ENCODE measurements around the gene STRBP. TPM values are rescaled to one million over a fixed set of nuclear protein-coding genes. Genes with fewer than 3 reads are reported as not detected.

Gene STRBP
- total and polyA plus RNA-seq, 8 donors: 16.5 to 40.4 (median 36.8) TPM

DNA sequence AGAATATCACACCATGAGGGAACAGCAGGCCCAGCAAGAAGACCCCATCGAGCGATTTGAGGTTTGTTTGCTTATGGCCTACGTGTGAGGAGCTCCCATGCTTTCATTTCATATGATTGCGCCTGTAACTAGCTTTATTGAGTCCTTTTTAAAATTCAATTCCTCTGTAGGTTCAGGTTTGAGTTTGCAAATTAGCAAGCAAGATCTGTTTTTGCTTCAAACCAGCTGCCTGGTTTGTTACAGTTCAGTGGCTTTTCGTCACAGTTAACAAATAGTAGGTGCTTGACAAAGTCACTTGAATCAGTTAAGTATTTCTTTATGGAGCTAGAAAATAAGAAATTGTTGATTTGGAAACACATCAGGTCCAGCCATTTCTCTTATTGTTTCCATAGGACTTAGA, 178.6 kb downstream of the STRBP start:
- Histone ChIP-seq H3K4me1 (no peaks in the 10 kb centered on the region), H3K9me3 (no peaks in the 10 kb centered on the region), H3K27ac (no peak overlapping the region), H3K4me3 (no peak overlapping the region), H3K27me3 (no peaks in the 10 kb centered on the region), H3K36me3 (peaks cover 0 to 71% of the 10 kb centered on the region in 2 donors)
- no peak for DNase-seq
- ATAC-seq: no peak
- no peak for TF ChIP-seq CTCF (IDR thresholded peaks at IDR 0.05)
- intact Hi-C loops (cut with DNase I): loop anchor here in 1 of 2 donors (10.0 kb wide), 1 partner anchor 265 kb away; the partner anchor contains the start of gene CRB2

- no peak for TF ChIP-seq CTCF (IDR thresholded peaks at IDR 0.05)
- Histone ChIP-seq H3K27ac (no peak overlapping the region), H3K36me3 (peaks cover 0 to 71% of the 10 kb centered on the region in 2 donors), H3K4me1 (no peaks in the 10 kb centered on the region), H3K27me3 (no peaks in the 10 kb centered on the region), H3K9me3 (no peaks in the 10 kb centered on the region), H3K4me3 (no peak overlapping the region)
- DNase-seq (no peak), ATAC-seq (no peak)
- intact Hi-C loops (cut with DNase I): loop anchor here in 1 of 2 donors (10.0 kb wide), 1 partner anchor 266 kb away; the partner anchor contains the start of gene CRB2
These were observed 179.3 kb downstream of the STRBP start for GRCh38 chr9:123089040-123089439.

DNA sequence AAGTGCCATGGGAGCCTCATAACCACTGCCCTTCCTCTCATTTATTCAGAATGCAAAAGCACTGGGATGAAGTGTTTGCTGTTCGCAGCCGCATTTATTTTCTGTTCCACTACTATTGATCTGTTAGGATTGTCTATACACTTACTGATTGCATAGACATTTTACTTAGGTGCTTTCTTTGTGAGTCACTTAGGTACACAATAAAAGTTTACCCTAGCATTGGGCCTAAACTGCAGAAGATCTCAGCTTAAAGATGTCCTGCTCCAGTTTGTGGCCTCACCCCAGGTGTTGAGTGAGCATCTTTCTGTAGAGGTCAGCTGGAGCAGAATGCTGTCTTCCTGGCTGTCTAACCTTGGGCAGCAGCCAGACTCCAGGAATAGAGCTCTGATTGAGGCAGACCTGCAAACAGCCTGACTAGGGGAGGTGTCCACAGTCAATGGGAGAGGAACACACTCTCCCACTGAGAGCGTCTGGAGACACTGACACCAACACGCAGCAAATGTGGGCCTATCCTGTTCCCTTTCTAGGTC, 181.0 kb downstream of the STRBP start:
- intact Hi-C loops (cut with DNase I): loop anchor here in 1 of 2 donors (10.0 kb wide), 1 partner anchor 267 kb away; the partner anchor contains the start of gene CRB2
- DNase-seq (no peak), ATAC-seq (no peak)
- no peak overlapping the region for H3K4me3 ChIP-seq
- TF ChIP-seq CTCF (IDR thresholded peaks at IDR 0.05): no peak
- H3K36me3 ChIP-seq: peaks cover 0 to 66% of the 10 kb centered on the region in 2 donors
- no peaks in the 10 kb centered on the region for H3K27me3 ChIP-seq
- no peaks in the 10 kb centered on the region for H3K9me3 ChIP-seq
- H3K4me1 ChIP-seq: no peaks in the 10 kb centered on the region
- no peak overlapping the region for H3K27ac ChIP-seq

DNA sequence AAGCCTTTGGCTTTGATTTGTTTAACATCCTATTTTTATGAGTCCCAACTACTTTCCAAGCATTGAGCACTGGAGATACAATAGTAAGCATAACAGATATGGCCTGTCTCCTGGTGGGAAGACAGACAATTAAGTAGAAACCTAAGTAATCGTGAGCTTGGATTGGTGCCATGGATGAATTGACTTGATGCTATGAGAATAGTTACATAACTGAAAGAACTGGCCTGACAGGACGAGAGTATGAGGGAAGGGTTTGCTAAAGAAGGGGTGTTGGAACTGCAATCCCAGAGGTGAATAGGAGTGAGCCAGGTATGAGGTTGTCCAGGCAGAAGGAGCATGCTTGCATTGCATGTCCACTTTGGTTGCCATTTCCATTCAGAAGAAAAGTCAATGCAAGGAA, 182.5 kb downstream of the STRBP start:
- no peak overlapping the region for H3K27ac ChIP-seq
- no peaks in the 10 kb centered on the region for H3K27me3 ChIP-seq
- peaks cover 0 to 59% of the 10 kb centered on the region in 2 donors for H3K36me3 ChIP-seq
- intact Hi-C loops (cut with DNase I): loop anchor here in 1 of 2 donors (10.0 kb wide), 1 partner anchor 269 kb away; the partner anchor contains the start of gene CRB2
- no peaks in the 10 kb centered on the region for H3K4me1 ChIP-seq
- no peak for TF ChIP-seq CTCF (IDR thresholded peaks at IDR 0.05)
- no peak for ATAC-seq
- no peak for DNase-seq
- H3K9me3 ChIP-seq: no peaks in the 10 kb centered on the region
- H3K4me3 ChIP-seq: no peak overlapping the region

DNA sequence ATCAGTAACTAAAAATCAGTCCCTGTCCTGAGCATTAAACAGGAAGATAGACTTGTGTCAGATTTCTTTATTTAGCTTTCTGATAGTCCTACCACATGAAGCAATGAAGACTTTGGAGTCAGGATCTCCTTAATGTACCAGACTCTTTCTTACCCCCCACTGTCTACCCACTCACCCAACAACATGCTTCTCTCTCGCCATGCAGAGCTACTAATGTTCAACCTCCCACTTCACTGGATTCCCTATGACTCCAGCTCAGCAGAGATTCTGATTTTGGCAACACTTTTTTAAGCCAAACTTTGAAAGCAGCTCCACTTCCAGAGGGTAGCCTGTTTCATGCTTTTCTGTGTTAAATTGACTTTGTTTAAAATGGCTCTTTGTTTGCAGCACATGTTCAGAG, 184.1 kb downstream of the STRBP start:
- no peak for TF ChIP-seq CTCF (IDR thresholded peaks at IDR 0.05)
- Histone ChIP-seq H3K36me3 (peaks cover 0 to 59% of the 10 kb centered on the region in 2 donors), H3K27ac (no peak overlapping the region), H3K4me1 (no peaks in the 10 kb centered on the region), H3K4me3 (no peak overlapping the region), H3K9me3 (no peaks in the 10 kb centered on the region), H3K27me3 (no peaks in the 10 kb centered on the region)
- no peak for ATAC-seq
- intact Hi-C loops (cut with DNase I): loop anchor here in 1 of 2 donors (10.0 kb wide), 1 partner anchor 271 kb away; the partner anchor contains the start of gene CRB2
- DNase-seq: no peak
